Nephron (organoid): ENCODE data around the gene FYCO1.

Experiments
- H3K27ac Mint-ChIP-seq, 3 experiments: 2 replicates each; pipeline ENCODE4 v1.8.0; 2020; ENCODE audit warnings: mixed read lengths in 3 of 3, mild to moderate bottlenecking in 2 of 3, moderate library complexity in 1 of 3
- H3K27me3 Mint-ChIP-seq: 2 replicates; pipeline ENCODE4 v1.8.0; 2021; ENCODE audit warnings: low read depth, mild to moderate bottlenecking, moderate library complexity, mixed read lengths
- H3K36me3 Mint-ChIP-seq: 2 replicates; pipeline ENCODE4 v1.8.0; 2020; ENCODE audit warnings: low read depth, mixed read lengths
- H3K4me1 Mint-ChIP-seq: 2 replicates; pipeline ENCODE4 v1.8.0; 2020; ENCODE audit warnings: mixed read lengths
- H3K4me3 Mint-ChIP-seq, 3 experiments: 2 replicates each; pipeline ENCODE4 v1.8.0; 2020; ENCODE audit warnings: mild to moderate bottlenecking in 3 of 3, mixed read lengths in 3 of 3, moderate library complexity in 2 of 3
- H3K9me3 Mint-ChIP-seq: 2 replicates; pipeline ENCODE4 v1.8.0; 2020; ENCODE audit warnings: mixed read lengths
- TF ChIP-seq, protein P1 (sequence below), 3 experiments: fragments of 200-600 bp; sonication (generic); IDR thresholded peaks; one replicate each; pipeline ENCODE4 v1.5.0; 2021; ENCODE audit warnings: antibody characterized with exemption in 3 of 3; ENCODE audit not compliant: unreplicated experiment in 3 of 3

Gene FYCO1

DNA sequence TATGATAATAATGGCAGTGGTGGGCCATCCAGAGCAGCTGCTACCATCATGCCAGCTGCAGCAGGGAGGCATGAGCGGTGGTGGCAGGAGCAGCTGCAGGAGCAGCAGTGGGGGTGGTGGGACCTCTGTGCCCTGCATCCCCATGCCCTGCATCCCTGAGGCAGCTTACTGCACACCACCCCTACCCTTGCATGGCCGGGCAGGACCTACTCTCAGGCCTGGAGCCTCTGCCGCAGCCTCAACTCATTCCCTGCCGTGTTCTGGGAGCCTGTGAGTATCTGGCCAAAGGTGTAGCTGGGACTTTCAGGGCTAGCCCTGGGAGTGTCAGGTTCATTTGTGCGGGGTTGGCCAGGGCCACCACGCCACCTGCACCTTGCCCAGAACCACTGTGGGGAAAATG is 35.0 kb upstream of the FYCO1 start:
- H3K27ac Mint-ChIP-seq, result no peak overlapping the region
- no peak overlapping the region for H3K4me3 Mint-ChIP-seq
- H3K9me3 Mint-ChIP-seq, result peaks cover 16% of the 10 kb centered on the region
- H3K36me3 Mint-ChIP-seq, result no peaks in the 10 kb centered on the region
- H3K4me1 Mint-ChIP-seq, result peaks cover 4% of the 10 kb centered on the region
- TF ChIP-seq, protein P1, sequence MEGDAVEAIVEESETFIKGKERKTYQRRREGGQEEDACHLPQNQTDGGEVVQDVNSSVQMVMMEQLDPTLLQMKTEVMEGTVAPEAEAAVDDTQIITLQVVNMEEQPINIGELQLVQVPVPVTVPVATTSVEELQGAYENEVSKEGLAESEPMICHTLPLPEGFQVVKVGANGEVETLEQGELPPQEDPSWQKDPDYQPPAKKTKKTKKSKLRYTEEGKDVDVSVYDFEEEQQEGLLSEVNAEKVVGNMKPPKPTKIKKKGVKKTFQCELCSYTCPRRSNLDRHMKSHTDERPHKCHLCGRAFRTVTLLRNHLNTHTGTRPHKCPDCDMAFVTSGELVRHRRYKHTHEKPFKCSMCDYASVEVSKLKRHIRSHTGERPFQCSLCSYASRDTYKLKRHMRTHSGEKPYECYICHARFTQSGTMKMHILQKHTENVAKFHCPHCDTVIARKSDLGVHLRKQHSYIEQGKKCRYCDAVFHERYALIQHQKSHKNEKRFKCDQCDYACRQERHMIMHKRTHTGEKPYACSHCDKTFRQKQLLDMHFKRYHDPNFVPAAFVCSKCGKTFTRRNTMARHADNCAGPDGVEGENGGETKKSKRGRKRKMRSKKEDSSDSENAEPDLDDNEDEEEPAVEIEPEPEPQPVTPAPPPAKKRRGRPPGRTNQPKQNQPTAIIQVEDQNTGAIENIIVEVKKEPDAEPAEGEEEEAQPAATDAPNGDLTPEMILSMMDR (IDR thresholded peaks at IDR 0.05; ENCODE audit: unreplicated experiment in 3 of 3), result no peak
- peaks cover 5% of the 10 kb centered on the region for H3K27me3 Mint-ChIP-seq

DNA sequence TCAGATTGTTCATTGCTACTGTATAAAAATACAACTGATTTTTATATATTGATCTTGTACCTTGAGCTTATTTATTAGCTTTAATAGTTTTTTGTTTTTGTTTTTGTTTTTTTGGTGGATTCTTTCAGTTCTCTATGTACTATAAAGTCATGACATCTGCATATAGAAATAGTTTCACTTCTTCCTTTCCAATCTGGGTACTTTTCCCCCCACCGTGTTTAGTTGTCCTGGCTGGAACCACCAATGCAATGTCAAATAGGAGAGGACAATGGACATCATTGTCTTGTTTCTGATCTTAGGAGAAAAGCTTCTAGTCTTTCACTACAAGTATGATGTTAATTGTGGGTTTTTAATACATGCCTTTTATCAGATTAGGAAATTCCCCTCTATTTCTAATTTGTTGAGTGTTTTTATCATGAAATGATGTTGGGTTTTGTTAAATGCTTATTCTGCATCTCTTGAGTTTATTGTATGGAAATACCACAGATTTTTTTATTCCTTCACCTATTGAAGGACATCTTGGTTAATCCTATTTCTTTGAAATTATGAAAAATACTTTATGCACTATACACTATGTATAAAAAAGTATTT is 34.4 kb upstream of the FYCO1 start:
- Mint-ChIP-seq H3K9me3 (peaks cover 16% of the 10 kb centered on the region), H3K36me3 (no peaks in the 10 kb centered on the region), H3K4me3 (no peak overlapping the region), H3K4me1 (peaks cover under 1% of the 10 kb centered on the region), H3K27me3 (peaks cover 5% of the 10 kb centered on the region), H3K27ac (no peak overlapping the region)
- TF ChIP-seq, protein P1 (IDR thresholded peaks at IDR 0.05; ENCODE audit: unreplicated experiment in 3 of 3), result no peak

DNA sequence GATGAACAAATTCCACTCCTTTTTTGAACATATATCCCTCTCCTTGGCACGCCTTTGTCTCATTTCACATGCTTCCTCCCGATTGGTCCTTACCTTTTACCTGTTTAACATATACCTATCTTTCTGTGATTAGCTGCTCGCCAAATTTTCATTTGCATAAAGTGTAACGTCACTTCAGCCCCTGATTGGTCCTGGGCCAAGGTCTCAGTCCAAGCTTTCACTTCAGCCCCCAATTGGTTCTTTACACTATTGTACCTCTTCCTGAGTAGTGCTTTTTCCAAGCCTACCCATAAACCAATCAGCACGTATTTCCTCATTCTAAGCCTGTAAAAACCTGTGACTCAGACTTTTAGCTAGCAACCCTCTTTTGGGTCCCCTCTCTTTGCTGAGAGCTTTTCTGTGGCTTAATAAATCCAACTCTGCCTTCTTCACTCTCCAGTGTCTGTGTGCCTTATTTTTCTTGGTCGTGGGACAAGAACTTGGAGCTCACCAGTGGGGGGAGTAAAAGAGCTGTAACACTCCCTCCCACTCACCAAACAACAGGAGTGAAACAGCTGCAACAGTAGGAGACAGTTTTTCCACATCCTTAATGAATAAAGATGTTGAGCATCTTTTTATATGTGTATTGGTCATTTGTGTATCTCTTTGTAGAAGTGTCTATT is 32.2 kb upstream of the FYCO1 start:
- TF ChIP-seq, protein P1 (IDR thresholded peaks at IDR 0.05; ENCODE audit: unreplicated experiment in 3 of 3), result no peak
- no peaks in the 10 kb centered on the region for H3K4me1 Mint-ChIP-seq
- peaks cover 16% of the 10 kb centered on the region for H3K9me3 Mint-ChIP-seq
- no peak overlapping the region for H3K27ac Mint-ChIP-seq
- H3K4me3 Mint-ChIP-seq, result no peak overlapping the region
- H3K36me3 Mint-ChIP-seq, result no peaks in the 10 kb centered on the region
- H3K27me3 Mint-ChIP-seq, result peaks cover 5% of the 10 kb centered on the region

DNA sequence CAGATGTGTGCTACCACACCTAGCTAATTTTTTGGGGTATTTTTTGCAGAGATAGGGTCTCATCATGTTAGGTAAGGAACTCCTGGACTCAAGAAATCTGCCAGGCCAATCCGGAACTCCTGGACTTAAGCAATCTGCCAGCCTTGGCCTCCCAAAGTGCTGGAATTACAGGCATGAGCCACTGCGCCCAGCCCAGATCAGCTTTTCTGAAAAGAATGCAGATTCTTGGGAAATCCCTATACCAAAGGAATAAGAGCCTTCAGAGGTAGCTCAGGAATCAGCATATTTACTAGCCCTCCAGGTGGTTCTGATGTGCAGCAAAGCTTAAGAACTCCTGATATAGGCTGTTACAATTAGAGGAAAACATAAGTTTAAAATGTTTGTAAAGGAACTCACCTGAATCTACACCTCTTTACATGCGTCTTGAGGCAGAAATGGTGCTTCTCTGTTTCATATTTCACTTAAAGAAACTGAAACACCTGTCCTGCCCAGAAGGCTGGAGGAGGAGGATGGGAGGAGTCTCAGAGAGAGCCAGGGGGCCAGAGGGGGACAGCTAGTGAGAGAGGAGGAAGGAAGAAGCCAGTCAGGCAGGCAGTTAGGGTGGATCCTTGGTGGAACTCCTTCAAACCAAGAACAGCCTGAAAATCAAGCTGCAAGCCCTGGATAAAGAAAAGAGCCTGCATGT is 31.5 kb upstream of the FYCO1 start, which contains the start of gene XCR1:
Gene XCR1, minus strand, starts transcription at position 463 of the 685 bp plus-strand sequence. CDS start 5,536 bp downstream, outside the sequence.
- Mint-ChIP-seq H3K27ac (no peak within 1 kb of the TSS), H3K4me3 (no peak within 1 kb of the TSS), H3K9me3 (peaks cover 16% of the 10 kb centered on the region), H3K4me1 (no peaks in the 10 kb centered on the region), H3K36me3 (no peaks in the 10 kb centered on the region), H3K27me3 (peaks cover 5% of the 10 kb centered on the region)
- TF ChIP-seq, protein P1 (IDR thresholded peaks at IDR 0.05; ENCODE audit: unreplicated experiment in 3 of 3), result no peak

DNA sequence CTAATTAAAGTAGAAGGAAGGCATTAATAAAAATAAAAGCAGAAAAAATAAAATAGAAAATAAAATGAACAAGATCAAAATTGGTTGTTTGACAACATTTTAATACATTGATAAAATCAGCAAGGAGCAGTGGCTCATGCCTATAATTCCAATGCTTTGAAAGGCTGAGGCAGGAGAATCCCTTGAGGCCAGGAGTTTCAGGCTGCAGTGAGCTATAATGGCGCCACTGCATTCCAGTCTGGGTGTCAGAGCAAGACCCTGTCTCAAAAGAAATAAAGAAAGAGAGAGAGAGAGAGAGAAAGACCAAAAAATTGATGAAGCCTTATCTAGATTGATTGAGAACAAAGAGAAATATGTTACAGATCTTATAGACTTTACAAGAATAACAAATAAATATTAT is 29.5 kb upstream of the FYCO1 start:
- Mint-ChIP-seq H3K9me3 (peaks cover 18% of the 10 kb centered on the region), H3K27ac (no peak overlapping the region)
- TF ChIP-seq, protein P1 (IDR thresholded peaks at IDR 0.05; ENCODE audit: unreplicated experiment in 3 of 3), result no peak

More for the DNA sequence above, 29.5 kb upstream of the FYCO1 start:
- Mint-ChIP-seq H3K4me1 (no peaks in the 10 kb centered on the region), H3K4me3 (no peak overlapping the region), H3K36me3 (no peaks in the 10 kb centered on the region), H3K27me3 (peaks cover 5% of the 10 kb centered on the region)
